HG02870 (cell line): ENCODE results near the gene COL9A1.

ENCODE experiments used
- ATAC-seq: cut with Tn5 transposase; IDR thresholded peaks from one replicate; pipeline ENCODE4 v1.9.1; 2021; ENCODE audit warnings: mild to moderate bottlenecking, moderate library complexity; ENCODE audit not compliant: unreplicated experiment

COL9A1 gene

GRCh38 chr6:70236343-70236742 lies 66.5 kb downstream of the COL9A1 start:
- ATAC-seq = no peak

DNA sequence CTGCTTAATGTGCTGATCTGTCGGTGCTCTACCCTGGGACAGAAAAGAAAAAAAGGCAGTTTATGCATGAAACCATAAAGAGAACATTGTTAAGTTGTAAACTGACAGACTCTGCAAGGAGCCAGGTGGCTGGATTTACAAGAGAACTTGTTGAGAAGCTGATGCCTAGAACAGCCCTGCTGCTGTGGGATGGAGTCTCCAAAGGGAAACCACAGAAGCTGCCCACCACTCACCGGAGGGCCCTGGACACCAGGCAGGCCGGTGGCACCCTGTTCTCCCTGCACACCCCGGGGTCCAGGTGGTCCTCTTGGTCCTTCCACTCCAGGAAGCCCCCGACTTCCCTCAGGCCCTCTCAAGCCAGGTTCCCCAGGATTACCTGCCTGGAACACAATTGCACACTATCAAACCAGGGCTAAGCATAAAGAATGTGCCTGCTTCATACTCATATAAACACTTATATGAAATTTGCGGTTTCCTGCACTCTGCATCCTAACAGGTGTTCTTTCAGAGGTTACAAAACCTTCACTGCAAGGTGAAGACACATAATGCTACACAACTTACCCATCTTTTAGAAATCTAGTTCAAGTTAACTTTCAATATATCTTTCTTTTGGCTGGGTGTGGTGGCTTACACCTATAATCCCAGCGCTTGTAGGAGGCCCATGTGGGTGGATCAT lies 68.2 kb downstream of the COL9A1 start:
- no peak for ATAC-seq

GRCh38 chr6:70231311-70231710 lies 71.6 kb downstream of the COL9A1 start:
- ATAC-seq = no peak

DNA sequence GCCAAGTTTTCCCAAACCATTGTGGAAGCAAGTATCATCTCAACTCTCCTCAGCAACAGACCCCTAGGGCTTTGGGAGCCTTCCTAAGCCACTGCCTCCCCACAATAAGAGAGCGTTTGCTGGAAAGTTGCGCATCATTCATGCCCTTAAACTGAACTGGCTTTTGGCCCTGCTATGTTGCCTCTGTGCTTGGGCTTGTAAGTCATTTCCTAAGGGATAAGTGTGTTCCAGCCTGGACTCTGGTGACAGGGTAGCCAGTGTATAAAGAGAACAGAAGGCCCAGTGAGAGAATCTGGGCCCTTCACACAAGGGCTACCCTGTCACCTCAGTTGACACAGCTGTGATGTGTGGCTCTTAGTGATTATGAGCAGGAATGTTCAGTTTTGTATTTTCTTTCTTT lies 77.8 kb downstream of the COL9A1 start:
- no peak for ATAC-seq

GRCh38 chr6:70222439-70222749 lies 80.5 kb downstream of the COL9A1 start:
- ATAC-seq = no peak

GRCh38 chr6:70221715-70222438 lies 81.0 kb downstream of the COL9A1 start:
- ATAC-seq = no peak

DNA sequence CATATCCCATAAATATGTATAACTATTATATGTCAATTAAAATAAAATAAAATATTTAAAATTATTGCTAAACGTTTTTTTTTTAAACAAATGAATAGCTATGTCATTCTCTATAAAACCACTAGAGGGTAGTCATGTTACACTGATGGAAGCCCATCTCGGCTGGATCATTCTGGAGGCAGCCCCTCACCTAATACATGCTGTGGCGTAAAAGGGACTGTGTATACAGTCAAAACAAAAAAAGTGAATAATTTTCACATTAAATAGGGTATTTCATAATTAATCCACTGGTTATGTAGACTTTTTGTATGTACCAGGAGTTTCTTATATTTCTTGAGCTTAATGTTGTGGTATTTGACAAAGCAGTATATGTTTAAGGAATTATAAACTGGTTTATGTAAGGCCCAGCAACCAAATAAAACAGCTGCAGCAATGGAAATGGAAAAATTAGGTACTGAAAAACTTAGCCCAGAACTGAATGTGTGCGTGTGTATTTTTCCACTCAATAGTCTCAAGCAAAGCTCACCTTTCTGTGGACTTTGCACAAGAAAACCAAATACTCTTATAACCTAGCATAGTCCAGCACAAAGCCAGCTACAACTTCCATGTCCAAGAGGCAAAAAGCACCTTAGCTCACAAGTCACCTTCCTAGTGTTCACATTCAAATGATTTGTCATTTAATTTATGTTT lies 81.7 kb downstream of the COL9A1 start:
- ATAC-seq = no peak

- no peak for ATAC-seq
Measured at GRCh38 chr6:70219943-70220613, 82.8 kb downstream of the COL9A1 start.

DNA sequence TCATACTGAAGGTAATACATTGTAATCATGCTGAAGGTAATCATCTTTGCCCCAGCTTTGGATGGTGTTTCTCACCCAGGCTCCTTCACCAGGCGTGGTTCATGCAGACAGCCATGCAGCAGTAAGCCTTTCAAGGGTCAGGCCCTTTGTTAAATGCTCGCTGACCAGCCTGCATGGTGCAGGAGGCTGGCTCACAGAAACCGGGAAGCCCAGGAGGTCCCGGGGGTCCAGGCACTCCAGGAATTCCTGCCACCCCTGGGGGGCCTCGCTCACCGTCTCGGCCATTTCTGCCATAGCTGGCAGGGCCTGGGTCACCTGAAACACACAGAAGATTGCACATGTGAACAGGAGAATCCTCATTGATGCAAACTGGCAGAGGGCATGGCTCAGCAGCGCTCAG lies 86.1 kb downstream of the COL9A1 start:
- no peak for ATAC-seq

DNA sequence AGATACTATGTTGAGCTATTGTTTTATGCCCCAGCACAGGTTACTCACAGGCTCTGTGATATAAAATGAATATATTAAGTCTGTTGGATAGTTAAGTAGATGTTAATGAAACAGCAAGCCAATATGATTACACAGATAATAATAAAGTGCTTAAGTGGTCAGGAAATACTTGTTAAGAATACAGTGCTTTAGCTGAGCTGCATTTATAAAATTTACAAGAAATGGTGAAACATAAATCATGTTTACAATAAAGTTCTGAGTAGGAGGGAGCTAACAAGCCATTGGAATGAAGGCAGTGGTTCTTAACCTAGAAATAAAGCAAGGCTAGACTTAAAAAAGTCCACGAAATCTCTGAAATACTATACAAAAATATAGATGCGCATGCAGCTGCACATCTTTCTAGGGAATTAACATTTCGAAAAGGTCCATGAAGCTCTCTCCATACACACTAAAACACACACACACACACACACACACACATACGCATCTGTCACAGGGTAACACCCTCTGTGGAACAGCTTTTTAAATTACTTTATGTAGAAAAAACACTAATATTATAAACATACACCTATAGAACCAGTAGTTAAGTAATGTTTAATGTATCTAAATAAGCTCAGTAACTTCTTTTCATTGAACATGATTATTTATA lies 87.3 kb downstream of the COL9A1 start:
- ATAC-seq = no peak

DNA sequence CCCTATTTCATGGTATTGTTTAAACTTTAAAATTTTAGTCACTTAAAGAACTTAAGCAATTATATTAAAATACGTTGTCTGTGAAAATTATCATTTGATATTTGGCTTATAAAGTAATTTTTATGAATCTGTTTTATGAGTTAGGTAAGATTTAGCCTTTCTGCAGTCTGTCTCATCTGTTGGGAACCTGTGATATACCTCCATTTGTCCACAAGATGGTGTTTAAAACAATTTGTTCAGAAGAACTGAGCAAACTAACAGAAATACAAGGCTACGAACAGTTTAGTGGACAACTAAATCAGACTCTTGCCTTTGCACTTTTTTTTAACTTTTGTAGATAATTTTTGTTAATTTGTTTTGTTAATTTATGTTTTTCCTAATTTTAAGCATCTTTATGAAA lies 92.4 kb downstream of the COL9A1 start:
- ATAC-seq = no peak

DNA sequence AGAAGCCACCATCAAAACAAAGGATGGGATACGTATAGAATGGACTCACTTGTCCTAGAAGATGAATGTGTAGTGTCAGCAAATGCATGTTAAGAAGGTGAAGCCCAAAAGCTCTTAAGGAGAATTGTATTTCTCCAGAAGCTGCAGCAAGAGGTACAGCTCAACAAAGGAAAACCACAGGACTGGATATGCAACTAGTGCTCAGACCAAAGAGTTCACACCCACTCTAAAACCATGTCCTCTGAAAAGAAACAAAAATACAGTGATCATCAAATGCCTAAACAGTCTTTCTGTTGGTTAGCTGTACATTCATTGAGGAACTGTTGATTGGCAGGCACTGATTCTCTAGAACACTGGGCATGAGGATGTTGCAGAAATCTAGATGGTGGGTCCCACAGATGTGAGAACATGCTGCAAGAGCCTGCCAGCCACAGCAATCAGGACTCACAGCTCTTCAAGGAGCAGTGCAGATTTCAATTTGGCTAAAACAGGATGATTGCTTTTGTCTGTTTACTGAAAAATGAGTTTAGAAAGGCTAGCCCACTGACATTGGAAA lies 94.6 kb downstream of the COL9A1 start:
- ATAC-seq = no peak

GRCh38 chr6:70198785-70199184 lies 104.1 kb downstream of the COL9A1 start:
- no peak for ATAC-seq

GRCh38 chr6:70196531-70196930 lies 106.4 kb downstream of the COL9A1 start:
- no peak for ATAC-seq

GRCh38 chr6:70194421-70194820 lies 108.5 kb downstream of the COL9A1 start:
- ATAC-seq = no peak

DNA sequence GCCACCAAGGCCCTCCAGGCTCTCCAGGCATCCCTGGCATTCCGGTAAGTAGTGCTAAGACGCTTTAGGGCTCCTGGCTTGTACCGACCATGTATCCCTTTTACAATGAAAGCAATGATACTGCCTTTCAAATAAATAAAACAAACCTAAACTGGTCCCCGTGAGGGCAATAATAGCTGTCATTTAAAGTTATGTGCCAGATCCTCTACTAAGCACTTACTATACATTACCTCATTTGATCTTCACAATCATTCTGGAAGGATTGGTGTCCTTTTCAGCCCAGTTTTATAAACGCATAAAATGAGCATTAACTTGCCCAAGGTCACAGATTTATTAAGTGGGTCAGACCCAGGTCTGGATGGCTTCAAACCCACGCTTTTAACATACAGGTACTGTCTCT lies 114.7 kb downstream of the COL9A1 start:
- ATAC-seq = no peak

GRCh38 chr6:70186461-70186860 lies 116.4 kb downstream of the COL9A1 start:
- ATAC-seq = no peak

GRCh38 chr6:70184723-70185122 lies 118.2 kb downstream of the COL9A1 start:
- ATAC-seq = no peak

- ATAC-seq = no peak
Measured at GRCh38 chr6:70183538-70183937, 119.3 kb downstream of the COL9A1 start.

GRCh38 chr6:70180901-70181599 lies 121.8 kb downstream of the COL9A1 start:
- peak; percentile 76 for ATAC-seq
